NCI-H774 (cell line): ENCODE measurements around the gene IFIH1.

Experiments
- DNase-seq: peaks from one replicate; lab custom pipeline; 2025; lab: John Stamatoyannopoulos, UW

Gene IFIH1

DNA sequence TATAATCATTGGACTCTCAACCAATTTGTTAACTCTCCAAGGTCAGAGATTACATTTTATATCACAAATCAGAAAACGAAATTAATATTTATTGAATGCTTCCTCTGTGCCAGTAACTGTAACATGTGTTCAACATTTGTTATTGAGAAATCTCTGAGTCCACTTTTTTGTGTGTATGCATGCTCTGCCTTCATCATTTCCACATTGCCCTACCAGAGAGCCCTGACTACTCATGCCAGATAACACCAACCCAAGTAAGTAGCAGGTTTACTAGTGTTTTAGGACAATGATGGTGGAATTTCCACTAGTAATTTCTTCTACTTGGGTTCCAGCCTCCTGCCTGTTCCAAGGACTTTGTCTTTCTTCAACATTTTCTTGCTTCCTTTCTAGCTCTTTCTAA, 61.1 kb downstream of the IFIH1 start:
- DNase-seq: no peak

DNA sequence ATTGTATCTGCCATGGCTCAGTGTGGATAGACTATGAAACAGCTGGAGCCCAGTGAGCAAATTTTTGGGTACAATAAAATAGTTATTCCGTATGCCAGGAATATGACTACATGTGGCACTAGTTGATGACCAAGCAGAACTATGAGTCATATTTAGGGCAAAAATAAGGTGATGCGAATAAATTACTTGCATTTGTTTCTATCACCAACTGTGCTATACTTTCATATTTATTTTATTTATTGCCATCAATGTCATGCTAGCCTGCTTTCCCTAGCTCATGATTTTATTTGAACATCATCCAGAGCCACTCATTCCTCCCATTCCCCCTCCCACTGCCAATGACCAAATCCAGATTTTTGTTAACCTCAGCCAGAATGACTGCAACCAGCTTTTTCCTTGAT, 61.9 kb downstream of the IFIH1 start:
- no peak for DNase-seq

DNA sequence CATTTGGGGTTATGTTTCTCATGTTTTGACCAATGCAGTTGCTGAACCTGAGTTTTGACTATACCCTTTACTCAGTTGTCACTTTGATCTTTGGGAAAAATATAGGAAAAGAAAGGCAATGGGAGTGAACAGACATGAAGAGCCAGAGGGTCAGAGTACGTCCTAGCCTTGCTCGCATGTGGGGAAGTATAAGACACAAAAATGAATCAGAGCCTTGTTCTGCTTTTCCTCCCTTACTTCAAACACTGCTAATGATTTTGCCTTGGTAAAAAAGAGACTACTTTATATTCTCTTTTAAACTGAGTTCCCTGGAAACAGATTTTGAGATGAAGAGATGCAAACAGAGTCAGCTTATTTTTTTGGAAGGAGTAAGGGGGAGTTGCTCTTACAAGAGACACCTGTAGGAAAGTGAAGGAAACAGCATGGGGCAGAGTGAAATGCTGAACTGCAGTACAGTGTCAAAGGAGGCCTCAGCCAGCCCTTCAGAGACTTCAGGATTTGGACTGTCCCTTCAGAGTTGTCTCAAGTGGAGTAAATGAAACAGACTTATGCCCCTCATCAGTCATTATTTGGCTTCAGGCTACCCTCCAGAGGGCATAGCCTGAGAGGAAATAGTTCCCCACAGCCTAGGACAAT, 64.1 kb downstream of the IFIH1 start:
- DNase-seq: no peak

DNA sequence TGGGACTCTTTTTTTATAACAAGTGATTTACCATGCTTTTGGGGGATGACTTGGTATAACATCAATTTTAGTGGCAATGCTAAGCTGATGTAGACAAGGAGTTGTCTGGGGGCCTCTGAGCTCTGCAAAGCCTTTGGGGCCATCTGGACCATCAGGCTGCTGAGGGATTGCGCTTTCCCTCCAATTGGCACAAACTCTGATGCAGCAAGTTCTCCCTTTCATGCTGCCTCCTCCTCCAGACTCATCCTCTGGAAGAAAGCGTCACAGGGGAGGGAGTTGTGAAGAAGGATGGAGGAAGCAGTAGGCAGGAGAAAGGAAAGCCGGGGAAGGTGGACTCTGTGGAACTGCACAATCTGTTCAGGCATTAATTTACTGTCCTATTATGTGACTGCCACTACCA, 65.0 kb downstream of the IFIH1 start:
- DNase-seq: no peak

DNA sequence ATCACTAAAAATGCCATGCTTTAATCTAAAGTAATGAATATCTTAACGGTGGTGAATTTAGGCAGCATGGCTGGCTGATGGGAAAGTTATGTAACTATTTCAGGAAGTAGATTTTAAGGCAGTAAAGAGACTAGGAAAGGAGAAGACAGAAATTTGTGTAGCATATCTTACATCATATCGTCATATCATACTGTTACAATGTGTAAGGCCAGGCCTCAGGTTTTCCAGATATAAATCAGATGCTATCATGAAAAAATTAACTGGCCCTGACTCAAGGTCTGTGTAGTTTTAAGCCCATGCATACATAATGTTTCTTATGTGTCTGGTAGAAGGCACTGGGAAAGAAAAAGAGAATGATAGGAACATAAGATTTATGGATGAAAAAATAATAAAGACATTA, 66.3 kb downstream of the IFIH1 start:
- DNase-seq: no peak

DNA sequence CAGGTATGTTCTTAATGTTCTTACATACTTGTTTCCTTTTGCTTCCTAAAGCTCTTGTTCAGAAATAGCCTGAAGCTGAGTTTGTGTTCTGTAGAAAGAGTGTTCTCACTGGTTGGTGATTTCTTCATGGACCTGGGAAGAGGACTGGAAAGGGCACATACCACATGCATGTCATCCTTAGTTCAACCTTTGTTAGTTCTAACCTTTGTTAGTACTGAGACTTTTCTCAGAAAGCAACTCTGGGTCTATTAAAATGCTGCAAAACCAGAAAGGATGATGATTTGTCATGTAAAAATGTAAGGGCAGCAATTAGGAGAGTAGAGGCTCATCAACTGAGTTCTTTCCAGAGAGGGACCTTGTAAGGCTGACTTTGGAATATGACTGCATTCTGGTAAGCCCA, 72.7 kb downstream of the IFIH1 start:
- DNase-seq: no peak

DNA sequence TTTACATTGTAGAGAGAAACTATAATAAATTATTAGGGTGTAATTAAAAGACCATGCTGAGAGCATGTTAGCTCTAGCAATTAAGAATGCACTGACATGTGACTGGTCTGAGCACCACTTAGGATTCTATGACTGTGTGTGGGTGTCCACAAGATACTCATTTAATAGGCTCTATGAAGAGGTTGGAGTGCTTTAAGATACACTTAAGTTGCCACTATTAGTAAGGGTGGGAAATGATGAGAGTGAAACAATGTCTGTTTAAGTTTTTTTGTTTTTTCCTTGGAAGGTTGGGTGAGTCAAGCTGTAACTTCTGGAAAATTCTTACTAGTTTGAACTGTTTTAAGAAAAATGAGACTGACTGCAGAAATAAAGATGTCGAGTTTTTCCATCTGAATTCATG, 73.4 kb downstream of the IFIH1 start:
- no peak for DNase-seq

DNA sequence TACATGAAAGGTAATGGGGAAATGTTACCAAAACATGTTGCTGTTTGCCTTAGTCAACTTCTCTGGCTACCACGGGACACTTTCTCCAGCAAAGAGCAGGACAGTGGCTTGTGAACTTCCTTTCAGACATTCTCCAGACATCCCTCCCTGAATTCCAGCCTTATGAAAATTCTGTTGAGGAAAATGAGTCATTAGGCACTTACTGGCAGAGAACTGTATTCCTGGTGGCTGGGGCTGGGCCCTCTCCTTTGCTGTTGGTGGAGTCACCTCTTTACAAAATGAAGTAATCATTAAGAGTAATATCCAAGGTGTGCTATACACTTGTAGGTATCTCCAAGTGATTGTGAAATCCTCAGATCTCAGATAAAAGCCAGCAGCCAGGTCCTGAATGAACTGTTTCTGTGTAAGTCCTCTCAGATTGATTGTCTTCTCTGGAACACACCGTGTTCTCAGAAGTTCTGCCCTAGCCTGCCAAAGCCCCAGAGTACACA, 73.9 kb downstream of the IFIH1 start:
- no peak for DNase-seq

DNA sequence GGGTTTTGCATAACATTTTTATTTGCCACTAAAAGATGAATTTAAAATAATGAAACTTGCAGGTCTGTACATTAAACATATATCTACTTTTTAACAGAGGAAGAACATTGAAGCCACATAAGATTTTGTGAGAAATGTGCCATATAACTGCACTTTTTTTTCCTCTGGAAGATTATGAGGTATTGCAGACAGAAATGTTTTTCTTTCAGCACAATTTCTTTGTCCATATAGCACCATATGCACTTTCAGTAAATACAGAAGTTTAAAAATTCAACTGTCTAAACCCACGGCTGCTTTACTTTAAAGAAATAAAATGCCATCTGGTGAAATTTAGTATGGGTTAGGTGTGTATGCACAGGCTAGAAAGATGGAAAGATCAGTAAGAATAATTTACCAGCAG, 74.8 kb downstream of the IFIH1 start:
- no peak for DNase-seq

DNA sequence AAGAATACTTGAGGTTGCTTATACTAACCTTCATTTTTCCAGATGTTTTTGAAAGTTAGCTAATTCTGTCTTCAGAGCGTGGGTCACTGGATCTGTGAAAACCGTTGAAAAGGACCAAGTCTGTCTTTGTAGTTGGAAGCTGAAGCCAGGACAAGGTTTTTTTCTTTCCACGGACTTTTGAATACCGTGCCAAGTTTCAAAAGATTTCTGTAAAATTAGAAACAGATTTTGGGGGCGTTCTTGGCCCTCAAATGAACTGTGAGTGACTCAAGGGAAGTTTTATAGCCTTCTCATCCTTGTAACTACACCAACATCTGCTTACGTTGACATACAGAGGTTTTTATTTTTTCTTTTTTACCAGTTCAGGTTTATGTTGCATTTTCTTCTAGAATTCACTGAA, 75.2 kb downstream of the IFIH1 start, which contains the start of gene FAP:
Gene FAP (minus strand): TSS at position 152 of the 400 bp plus-strand sequence. CDS start 118 bp downstream, at position 34.
- DNase-seq: no peak

DNA sequence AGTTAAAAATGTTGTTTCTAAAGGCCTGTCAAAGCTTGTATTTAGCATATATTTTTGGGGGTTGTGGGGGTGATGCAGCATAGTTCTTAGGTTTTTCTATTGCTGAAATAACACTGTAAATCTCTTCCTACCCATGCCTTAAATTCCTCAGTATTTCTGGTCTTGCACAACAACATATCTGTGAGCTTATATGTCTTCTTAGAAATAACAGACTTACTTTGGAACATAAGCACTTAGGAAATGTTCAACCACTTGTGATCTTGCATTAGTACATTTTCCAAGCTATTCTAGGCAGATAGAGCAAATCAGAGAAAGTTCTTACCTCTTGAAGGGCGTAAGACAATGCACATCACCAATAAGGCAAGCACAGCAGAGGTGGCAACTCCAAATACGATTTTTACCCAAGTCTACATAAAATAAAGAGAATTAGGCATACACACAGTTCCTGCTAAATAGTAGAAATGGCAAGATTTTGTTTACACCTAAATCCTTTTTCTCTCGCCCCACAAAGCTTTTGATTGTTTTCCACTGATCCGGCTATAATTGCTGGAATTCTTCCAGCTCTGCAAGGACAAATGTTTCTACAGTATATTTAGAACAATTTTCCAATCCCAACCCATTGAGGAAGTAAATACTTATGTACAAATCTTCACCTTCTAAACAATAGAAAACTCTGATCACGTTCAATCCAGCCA, 75.8 kb downstream of the IFIH1 start:
- no peak for DNase-seq

DNA sequence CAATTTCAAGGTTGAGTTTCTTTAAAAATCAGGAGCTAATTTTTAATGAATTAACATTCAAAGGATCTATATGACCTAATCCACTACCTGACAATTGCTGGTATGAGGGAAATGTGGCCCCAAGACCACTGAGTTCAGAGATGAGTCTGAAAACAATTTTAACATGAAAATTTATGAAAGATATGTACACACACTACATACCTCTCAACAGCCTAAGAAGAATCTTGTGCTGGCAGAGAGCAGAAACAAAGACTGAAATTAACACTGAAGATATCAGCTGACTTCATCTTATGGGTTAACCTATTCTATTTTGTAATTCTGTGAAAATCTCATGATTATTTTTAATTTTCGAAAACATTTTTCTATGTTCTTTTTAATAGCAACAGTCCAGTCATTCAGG, 76.9 kb downstream of the IFIH1 start:
- no peak for DNase-seq

DNA sequence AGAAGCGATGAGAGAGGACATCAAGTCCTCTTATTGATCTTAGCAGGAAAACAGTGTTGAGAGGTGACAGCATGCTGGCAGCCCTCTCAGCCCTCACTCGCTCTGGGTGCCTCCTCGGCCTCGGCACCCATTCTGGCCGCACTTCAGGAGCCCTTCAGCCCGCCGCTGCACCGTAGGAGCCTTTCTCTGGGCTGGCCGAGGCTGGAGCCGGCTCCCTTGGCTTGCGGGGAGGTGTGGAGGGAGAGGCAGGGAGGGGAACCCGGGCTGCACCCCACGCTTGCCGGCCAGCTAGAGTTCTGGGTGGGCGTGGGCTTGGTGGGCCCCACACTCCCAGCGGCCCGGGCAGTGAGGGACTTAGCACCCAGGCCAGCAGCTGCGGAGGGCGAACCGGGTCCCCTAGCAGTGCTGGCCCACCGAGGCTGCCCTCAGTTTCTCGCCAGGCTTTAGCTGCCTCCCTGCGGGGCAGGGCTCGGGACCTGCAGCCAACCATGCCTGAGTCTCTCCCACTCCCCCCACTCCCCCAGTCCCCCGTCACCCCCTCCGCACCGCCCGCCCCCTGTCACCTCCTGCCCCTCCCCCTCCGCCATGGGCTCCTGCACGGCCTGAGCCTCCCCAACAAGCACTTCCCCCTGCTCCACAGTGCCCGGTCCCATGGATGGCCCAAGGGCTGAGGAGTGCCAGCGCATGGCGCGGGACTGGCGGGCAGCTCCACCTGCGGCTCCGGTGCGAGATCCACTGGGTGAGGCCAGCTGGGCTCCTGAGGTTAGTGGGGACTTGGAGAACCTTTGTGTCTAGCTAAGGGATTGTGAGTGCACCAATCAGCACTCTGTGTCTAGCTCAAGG, 83.6 kb downstream of the IFIH1 start:
- DNase-seq: no peak

DNA sequence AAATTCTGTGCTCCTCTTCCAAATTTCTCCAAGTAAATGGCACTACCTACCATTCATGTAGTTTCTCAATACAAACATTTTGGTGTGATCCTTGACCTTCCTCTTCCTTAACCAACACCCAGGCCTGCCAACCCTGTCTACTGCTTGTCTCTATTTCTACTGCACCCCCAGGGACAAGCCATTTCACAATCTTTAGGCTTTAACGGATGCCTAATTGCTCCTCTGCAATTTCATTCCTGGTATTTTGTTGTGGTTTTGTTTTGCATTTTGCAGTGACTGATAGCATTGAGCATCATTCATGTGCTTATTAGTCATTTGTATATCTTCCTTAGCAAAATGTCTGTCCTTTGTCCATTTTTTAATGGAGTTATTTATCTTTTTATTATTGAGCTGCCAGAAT, 85.3 kb downstream of the IFIH1 start:
- DNase-seq: no peak

DNA sequence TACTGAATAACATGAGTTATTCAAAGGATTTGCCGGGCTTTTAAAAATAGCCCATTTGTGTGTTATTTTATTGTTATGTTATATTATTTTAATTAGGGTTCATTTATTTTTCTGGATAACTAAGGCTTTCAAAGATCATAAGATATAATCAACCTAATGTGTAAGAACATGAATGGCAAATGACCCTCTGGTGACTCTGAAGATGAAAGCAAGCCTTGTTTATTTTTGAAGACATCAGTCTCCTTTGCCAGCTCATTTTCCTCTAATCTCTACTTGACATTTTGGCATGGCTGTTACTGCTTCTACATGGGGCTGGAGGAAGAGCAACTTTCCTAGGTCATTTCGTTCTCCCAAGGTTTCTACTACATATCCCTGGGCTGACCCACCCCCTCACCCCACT, 85.8 kb downstream of the IFIH1 start:
- DNase-seq: no peak

DNA sequence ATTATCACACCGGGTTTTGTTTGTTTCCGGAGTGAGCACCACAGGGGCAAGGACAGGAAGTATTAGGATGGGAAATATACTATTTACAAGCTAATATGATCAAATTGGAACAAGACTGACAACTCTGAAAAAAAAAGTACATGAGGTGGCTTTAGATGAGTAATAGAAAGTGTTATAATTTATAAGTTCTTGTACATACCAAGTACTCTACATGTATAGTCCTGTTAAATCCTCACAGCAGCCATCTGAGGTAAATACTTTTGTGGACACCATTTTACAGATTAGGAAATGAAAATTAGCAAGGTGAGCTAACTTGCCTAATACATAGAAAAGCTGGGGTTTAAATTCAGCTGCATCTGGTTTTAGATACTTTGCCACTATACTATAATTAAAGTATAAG, 86.5 kb downstream of the IFIH1 start:
- DNase-seq: no peak

DNA sequence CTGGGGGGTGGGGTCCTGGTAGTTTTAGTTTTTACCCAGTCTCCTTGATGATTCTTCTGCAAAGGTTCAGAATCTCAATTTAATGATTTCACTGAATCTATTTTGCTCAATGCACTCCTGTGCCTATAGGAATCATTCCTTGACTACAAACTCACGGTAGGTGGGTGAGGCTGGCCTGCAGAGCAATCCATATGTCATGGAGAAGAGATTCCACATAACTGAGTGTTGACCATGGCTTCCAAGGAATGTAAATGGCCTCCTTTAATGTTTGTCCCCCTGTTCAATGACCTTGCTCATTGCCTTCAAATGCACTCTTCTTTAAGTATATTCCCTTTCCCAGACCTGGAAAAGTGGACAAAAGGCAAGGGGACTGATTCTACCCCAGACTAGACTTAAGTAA, 87.7 kb downstream of the IFIH1 start:
- no peak for DNase-seq

DNA sequence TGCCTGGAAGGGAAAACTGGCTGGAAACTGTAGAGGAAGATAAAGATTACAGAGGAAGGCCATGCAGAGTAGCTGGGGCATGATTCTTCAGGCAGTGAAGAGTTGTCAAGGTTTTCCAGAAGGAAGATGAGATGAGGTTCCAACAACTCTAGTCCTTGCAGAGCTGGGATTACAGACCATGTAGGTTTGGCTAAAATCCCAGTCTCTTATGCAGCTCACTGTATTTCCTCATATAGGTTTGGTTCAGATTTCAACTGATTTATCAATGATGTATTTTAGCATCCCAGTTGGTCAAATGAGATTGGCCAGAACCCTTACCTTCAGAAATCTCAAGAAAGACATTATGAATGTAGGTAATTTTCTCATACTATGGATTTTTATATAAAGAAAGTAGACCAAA, 91.6 kb downstream of the IFIH1 start:
- no peak for DNase-seq

DNA sequence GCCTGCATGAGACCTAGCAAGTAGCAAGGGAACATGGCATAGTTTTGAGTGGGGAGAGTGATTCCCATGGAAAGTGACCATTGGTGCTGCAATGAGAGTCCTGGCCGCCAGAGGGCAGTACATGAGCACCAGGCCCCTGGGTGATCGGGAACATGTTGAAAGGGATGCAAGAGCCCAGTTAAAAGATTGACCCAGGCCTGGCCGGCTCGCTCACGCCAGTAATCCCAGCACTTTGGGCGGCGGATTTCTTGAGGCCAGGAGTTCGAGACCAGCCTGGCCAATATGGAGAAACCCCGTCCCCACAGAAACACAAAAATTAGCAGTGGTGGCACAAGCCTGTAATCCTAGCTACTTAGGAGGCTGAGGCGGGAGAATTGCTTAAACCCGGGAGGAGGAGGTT, 97.4 kb downstream of the IFIH1 start:
- no peak for DNase-seq

DNA sequence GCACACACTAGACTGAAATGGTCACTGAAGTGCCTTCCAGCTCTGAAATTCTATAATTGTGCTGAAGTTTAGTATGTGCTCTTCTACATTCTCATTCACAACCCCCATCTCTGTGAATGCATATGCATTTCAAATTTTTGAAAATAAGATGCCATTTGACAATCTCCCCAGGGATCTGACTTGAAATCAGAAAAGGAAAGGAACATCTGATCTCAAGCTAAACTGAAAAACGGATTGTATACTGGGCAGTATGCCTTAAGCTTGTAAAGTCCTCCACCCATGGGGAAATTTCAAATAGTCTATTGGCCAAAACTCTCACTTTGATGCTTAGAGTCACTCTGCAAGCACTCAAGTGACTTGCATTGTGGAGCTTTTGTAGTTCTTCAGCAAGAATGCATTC, 98.1 kb downstream of the IFIH1 start:
- DNase-seq: no peak

DNA sequence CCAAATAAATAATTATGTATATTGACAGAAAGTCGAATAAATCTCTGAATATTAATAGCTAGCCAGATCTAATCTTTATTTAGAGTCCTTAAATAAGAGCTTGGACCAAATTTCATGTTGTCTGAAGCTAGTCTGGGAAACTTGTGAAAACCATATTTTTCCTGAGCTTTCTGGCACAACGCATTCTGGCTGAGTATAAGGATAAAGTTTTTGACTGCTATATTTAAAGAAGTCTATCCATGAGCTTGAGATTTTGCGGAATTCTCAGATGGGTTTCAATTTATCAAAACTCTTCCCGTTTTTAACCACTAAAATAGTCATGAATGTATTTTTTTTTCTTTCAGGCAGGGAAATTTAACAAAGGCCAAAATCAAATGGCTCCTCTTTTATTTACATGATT, 99.1 kb downstream of the IFIH1 start:
- no peak for DNase-seq

DNA sequence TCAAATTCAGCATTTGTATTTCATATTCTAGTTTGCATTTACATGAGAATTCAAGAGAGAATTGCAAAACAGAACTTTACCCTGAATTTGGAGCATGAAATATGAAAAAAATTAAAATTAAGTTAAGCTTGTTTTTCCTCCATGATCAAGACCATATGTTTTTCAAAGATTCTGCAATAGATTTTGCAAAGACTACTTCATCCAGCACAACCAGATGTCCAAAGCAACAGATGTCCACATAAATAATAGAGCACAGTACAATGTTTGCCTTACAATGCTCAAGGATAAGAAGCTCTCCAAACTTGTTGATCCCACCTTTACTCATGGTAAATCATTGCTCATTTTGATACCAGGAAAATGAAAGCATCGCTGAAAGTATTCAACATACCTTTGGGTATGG, 100.9 kb downstream of the IFIH1 start:
- no peak for DNase-seq
